ENCODE measurements around the gene ATG4A.

Gene ATG4A

GRCh38 chrX:108169768-108170167 lies 78.2 kb downstream of the ATG4A start:
- DNase-seq = no peak

GRCh38 chrX:108171671-108172070 lies 80.1 kb downstream of the ATG4A start:
- DNase-seq = no peak

DNA sequence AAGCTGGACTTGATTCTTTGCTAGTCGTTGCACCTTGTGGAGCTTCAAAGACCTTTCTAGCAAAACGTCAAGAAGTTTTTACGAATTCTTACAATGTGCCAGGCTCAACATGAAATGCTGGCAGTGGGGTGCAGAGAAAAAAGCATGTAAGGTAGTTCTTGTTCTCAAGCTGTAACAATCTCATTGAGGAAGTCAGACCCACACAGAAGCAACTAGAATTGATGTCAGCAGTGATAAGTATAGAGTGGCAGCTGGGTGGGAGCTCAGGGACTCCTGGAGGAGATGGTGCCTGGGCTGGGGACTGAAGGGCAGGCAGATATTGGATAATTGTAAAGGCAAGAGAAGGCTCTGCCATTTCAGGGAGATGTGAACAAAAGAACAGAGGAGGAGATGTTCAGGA lies 82.3 kb downstream of the ATG4A start:
- no peak for DNase-seq

DNA sequence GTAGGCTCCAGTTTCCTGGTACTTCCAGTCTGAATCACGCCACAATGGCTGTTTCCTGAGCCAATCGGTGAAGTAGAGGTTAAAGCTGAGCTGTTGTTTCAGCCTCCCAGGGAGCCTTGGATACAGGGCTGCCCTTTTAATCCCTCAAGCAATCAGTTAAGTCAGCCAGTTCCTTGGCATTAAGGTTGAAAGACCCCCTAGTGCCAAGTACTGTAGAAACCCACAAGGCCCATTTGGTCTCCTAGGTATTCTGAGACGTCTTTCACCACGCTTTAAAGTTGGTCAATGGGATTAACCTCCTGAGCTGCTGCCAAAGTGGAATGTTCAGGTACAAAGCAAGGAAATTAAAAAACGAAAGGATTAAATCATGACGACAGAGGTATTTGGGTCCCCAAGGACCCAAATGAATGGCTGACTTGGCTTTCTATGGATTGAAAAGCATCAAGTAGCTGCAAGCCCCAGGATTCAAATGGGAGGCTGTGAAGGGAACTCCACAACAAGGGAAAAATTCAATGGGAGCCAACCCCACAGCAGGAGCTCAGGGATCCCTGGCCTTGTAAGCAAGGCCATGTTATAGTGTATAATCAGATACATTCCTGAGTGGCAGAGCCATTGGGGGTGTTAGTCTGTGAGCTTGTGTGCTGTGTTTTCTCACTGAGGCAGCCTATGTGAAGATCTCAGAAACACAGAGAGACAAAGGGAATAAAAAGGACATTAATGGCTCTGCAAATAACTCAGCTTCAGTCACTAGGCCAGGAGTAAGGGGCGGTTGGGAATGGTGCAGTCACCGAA lies 86.0 kb downstream of the ATG4A start:
- DNase-seq = no peak

GRCh38 chrX:108178143-108178498 lies 86.5 kb downstream of the ATG4A start:
- no peak for DNase-seq

GRCh38 chrX:108186811-108187210 lies 95.2 kb downstream of the ATG4A start:
- no peak for DNase-seq

GRCh38 chrX:108198420-108198819 lies 106.8 kb downstream of the ATG4A start:
- DNase-seq = no peak

- DNase-seq = no peak
Measured at GRCh38 chrX:108199041-108199440, 107.5 kb downstream of the ATG4A start.

GRCh38 chrX:108199691-108200090 lies 108.1 kb downstream of the ATG4A start:
- DNase-seq = no peak

DNA sequence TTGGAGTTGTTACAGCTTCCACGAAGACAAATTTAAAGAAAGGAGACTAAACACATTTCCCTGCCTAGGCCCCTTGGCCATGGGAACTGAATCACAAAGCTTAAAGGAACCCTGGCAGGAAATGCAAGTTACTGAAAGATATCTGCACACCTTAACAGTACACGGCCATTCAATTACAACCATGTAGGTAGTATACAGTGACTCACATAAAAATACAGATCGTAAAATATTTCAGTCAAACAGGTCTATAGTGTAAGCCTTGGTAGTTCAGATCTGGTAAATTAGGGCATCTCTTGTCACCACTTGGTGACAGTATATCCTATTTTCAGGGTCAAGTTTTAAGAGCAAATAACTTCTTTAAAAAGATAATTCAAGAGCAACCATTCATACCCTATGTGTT lies 112.0 kb downstream of the ATG4A start:
- no peak for DNase-seq

Measured in CD4-positive, alpha-beta T cell treated with Interleukin-15 for 1 hour (primary cell).